Measurements from ENCODE around the gene CNKSR2.

- TF ChIP-seq CTCF (IDR thresholded peaks at IDR 0.05; ENCODE audit: low read depth, low read length), result no peak
- TF ChIP-seq POLR2A (IDR thresholded peaks at IDR 0.05; ENCODE audit: extremely low read depth, insufficient read length), result no peak
- no peak for TF ChIP-seq MAX (IDR thresholded peaks at IDR 0.05; ENCODE audit: low read depth, low read length)
- no peak for TF ChIP-seq MYC (IDR thresholded peaks at IDR 0.05; ENCODE audit: low read depth, low read length)
Measured at GRCh38 chrX:21674430-21675186, 300.4 kb downstream of the CNKSR2 start.
